GM23338 (cell line): Measurements from ENCODE around the gene AP1M2. TPM values are rescaled to one million over a fixed set of nuclear protein-coding genes. Genes with fewer than 3 reads are reported as not detected.

Experiments
- ATAC-seq: fragments of 200-7000 bp; cut with Tn5 transposase; 3 replicates; pipeline ENCODE4 v1.9.1; 2020
- DNase-seq: peaks from one replicate; pipeline ENCODE4 v3.0.0-alpha.2; 2015; ENCODE audit warnings: low spot score
- H2AFZ ChIP-seq: fragments of 200-600 bp; sonication (generic); 2 replicates; pipeline ENCODE4 v1.8.0; 2016; ENCODE audit warnings: antibody characterized with exemption, mild to moderate bottlenecking, moderate library complexity
- H3F3A ChIP-seq: fragments of 200-600 bp; sonication (generic); replicated peaks from 2 replicates; pipeline ENCODE4 v1.8.0; 2017; ENCODE audit warnings: antibody characterized with exemption, mixed run types, low read depth
- H3K27ac ChIP-seq: fragments of 200-600 bp; sonication (generic); 2 replicates; pipeline ENCODE4 v1.6.1; 2016; ENCODE audit warnings: low read depth
- H3K27me3 ChIP-seq: fragments of 200-600 bp; sonication (generic); 2 replicates; pipeline ENCODE4 v1.8.0; 2016; ENCODE audit warnings: mild to moderate bottlenecking, mixed run types, moderate library complexity; ENCODE audit not compliant: insufficient read depth
- H3K36me3 ChIP-seq: fragments of 200-600 bp; sonication (generic); 2 replicates; pipeline ENCODE4 v1.8.0; 2016; ENCODE audit warnings: mild to moderate bottlenecking; ENCODE audit not compliant: insufficient read depth
- H3K4me1 ChIP-seq: fragments of 200-600 bp; sonication (generic); 2 replicates; pipeline ENCODE4 v1.8.0; 2016; ENCODE audit warnings: mild to moderate bottlenecking, moderate library complexity; ENCODE audit not compliant: insufficient read depth
- H3K4me2 ChIP-seq: fragments of 200-600 bp; sonication (generic); 2 replicates; pipeline ENCODE4 v1.7.1; 2017; ENCODE audit warnings: mixed run types
- H3K4me3 ChIP-seq: fragments of 200-600 bp; sonication (generic); 2 replicates; pipeline ENCODE4 v1.6.1; 2016; ENCODE audit warnings: mixed run types
- H3K79me2 ChIP-seq: fragments of 200-600 bp; sonication (generic); replicated peaks from 2 replicates; pipeline ENCODE4 v1.8.0; 2017; ENCODE audit warnings: mild to moderate bottlenecking; ENCODE audit not compliant: insufficient read depth
- H3K9me2 ChIP-seq: fragments of 200-600 bp; sonication (generic); 2 replicates; pipeline ENCODE4 v1.8.0; 2017; ENCODE audit not compliant: insufficient read depth
- H4K20me1 ChIP-seq: fragments of 200-600 bp; sonication (generic); replicated peaks from 2 replicates; pipeline ENCODE4 v1.8.0; 2017; ENCODE audit warnings: mild to moderate bottlenecking; ENCODE audit not compliant: insufficient read depth
- H3K27ac Mint-ChIP-seq: 2 replicates; pipeline ENCODE4 v1.8.0; 2020; ENCODE audit warnings: inconsistent platforms, mild to moderate bottlenecking, moderate library complexity, mixed read lengths
- H3K27me3 Mint-ChIP-seq: 3 replicates; pipeline ENCODE4 v1.8.0; 2022; ENCODE audit warnings: low read depth, mild to moderate bottlenecking, moderate library complexity, mixed read lengths, inconsistent platforms; ENCODE audit not compliant: insufficient read depth, poor library complexity
- H3K36me3 Mint-ChIP-seq: 3 replicates; pipeline ENCODE4 v1.8.0; 2021; ENCODE audit warnings: low read depth, mild to moderate bottlenecking, inconsistent platforms, moderate library complexity, mixed read lengths
- H3K4me1 Mint-ChIP-seq: 3 replicates; pipeline ENCODE4 v1.8.0; 2020; ENCODE audit warnings: mild to moderate bottlenecking, inconsistent platforms, mixed read lengths
- H3K4me3 Mint-ChIP-seq: 3 replicates; pipeline ENCODE4 v1.8.0; 2021; ENCODE audit warnings: moderate library complexity, mild to moderate bottlenecking, inconsistent platforms, mixed read lengths
- H3K9me3 Mint-ChIP-seq: 3 replicates; pipeline ENCODE4 v1.8.0; 2020; ENCODE audit warnings: moderate library complexity, mild to moderate bottlenecking, inconsistent platforms, mixed read lengths
- CREB1 ChIP-seq: fragments of 250-450 bp; sonication (Bioruptor Pico); IDR thresholded peaks from 2 replicates; pipeline ENCODE4 v1.5.0; 2020; ENCODE audit warnings: low read depth, mild to moderate bottlenecking, moderate library complexity
- ETS1 ChIP-seq: IDR thresholded peaks from 2 replicates; pipeline ENCODE4 v1.6.1; 2016; ENCODE audit warnings: antibody characterized with exemption
- EZH2 ChIP-seq: fragments of 200-600 bp; sonication (generic); IDR thresholded peaks from one replicate; pipeline ENCODE4 v1.8.0; 2017; ENCODE audit warnings: antibody characterized with exemption, mild to moderate bottlenecking, low read depth; ENCODE audit not compliant: unreplicated experiment
- EZH2phosphoT487 ChIP-seq: fragments of 200-600 bp; sonication (generic); IDR thresholded peaks from one replicate; pipeline ENCODE4 v1.8.1; 2018; ENCODE audit warnings: antibody characterized with exemption; ENCODE audit not compliant: unreplicated experiment
- JUNB ChIP-seq: IDR thresholded peaks from one replicate; pipeline ENCODE4 v1.6.1; 2016; ENCODE audit warnings: antibody characterized with exemption; ENCODE audit not compliant: unreplicated experiment
- NANOG ChIP-seq: IDR thresholded peaks from 2 replicates; pipeline ENCODE4 v1.6.1; 2016; ENCODE audit warnings: antibody characterized with exemption, borderline replicate concordance
- POLR2AphosphoS5 ChIP-seq: IDR thresholded peaks from 2 replicates; pipeline ENCODE4 v1.6.1; 2016; ENCODE audit warnings: antibody characterized with exemption, low read depth
- REST ChIP-seq: IDR thresholded peaks from one replicate; pipeline ENCODE4 v1.6.1; 2018; ENCODE audit warnings: antibody characterized with exemption; ENCODE audit not compliant: unreplicated experiment
- STAT1 ChIP-seq: IDR thresholded peaks from one replicate; pipeline ENCODE4 v1.6.1; 2016; ENCODE audit warnings: antibody characterized with exemption; ENCODE audit not compliant: unreplicated experiment
- ZNF114 ChIP-seq: fragments of 250-450 bp; sonication (Bioruptor Pico); IDR thresholded peaks from 2 replicates; pipeline ENCODE4 v1.5.0; 2020; ENCODE audit warnings: mild to moderate bottlenecking, moderate library complexity
- ZNF331 ChIP-seq: fragments of 250-450 bp; sonication (Bioruptor Pico); IDR thresholded peaks from 2 replicates; pipeline ENCODE4 v1.5.0; 2020; ENCODE audit warnings: low read depth, mild to moderate bottlenecking, moderate library complexity
- ZNF462 ChIP-seq: fragments of 250-450 bp; sonication (Bioruptor Pico); IDR thresholded peaks from 2 replicates; pipeline ENCODE4 v1.5.0; 2020; ENCODE audit warnings: mild to moderate bottlenecking, moderate library complexity
- polyA plus RNA-seq: library from polyadenylated mRNA; unstranded; fragments of >200 nt; fragmentation: Nextera tagmentation; extraction: Ambion mirVana; gene quantifications from 2 replicates; pipeline ENCODE4 v1.2.1, GENCODE V29; 2016
- total RNA-seq: library from RNA; depleted of rRNA; stranded (reverse); fragments of >200 nt; shearing (Covaris generic); gene quantifications from 2 replicates; pipeline ENCODE4 v1.2.3, GENCODE V29; 2014
- TF ChIP-seq, protein P1 (sequence below), 2 experiments: fragments of 200-600 bp in 1 of 2; sonication (generic) in 1 of 2; conservative IDR thresholded peaks; 2 replicates each; pipeline versions ENCODE4 v1.5.1 to v1.6.1; 2016 to 2017; ENCODE audit warnings: antibody characterized with exemption in 2 of 2, low read depth in 2 of 2, mild to moderate bottlenecking in 2 of 2, moderate library complexity in 1 of 2

Gene AP1M2
- total and polyA plus RNA-seq, 2 experiments from 2014 or later: 128 to 165 TPM

- no peaks in the 10 kb centered on the region for H4K20me1 ChIP-seq
- no peak overlapping the region for H2AFZ ChIP-seq
- no peaks in the 10 kb centered on the region for H3K9me2 ChIP-seq
- no peaks in the 10 kb centered on the region for H3K36me3 ChIP-seq
- Mint-ChIP-seq H3K4me1 (no peaks in the 10 kb centered on the region), H3K36me3 (no peaks in the 10 kb centered on the region), H3K27ac (no peak overlapping the region), H3K4me3 (no peak overlapping the region), H3K9me3 (no peaks in the 10 kb centered on the region), H3K27me3 (peaks cover 8% of the 10 kb centered on the region)
- DNase-seq (no peak), ATAC-seq (no peak)
- H3K4me2 ChIP-seq: no peak overlapping the region
- TF ChIP-seq REST (no peak), STAT1 (no peak), ETS1 (no peak), ZNF331 (CRISPR knock-in tag) (no peak), EZH2phosphoT487 (no peak), NANOG (no peak), POLR2AphosphoS5 (no peak), JUNB (no peak), CREB1 (no peak), ZNF462 (CRISPR knock-in tag) (no peak), EZH2 (no peak), ZNF114 (CRISPR knock-in tag) (no peak)
- TF ChIP-seq, protein P1, sequence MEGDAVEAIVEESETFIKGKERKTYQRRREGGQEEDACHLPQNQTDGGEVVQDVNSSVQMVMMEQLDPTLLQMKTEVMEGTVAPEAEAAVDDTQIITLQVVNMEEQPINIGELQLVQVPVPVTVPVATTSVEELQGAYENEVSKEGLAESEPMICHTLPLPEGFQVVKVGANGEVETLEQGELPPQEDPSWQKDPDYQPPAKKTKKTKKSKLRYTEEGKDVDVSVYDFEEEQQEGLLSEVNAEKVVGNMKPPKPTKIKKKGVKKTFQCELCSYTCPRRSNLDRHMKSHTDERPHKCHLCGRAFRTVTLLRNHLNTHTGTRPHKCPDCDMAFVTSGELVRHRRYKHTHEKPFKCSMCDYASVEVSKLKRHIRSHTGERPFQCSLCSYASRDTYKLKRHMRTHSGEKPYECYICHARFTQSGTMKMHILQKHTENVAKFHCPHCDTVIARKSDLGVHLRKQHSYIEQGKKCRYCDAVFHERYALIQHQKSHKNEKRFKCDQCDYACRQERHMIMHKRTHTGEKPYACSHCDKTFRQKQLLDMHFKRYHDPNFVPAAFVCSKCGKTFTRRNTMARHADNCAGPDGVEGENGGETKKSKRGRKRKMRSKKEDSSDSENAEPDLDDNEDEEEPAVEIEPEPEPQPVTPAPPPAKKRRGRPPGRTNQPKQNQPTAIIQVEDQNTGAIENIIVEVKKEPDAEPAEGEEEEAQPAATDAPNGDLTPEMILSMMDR (conservative IDR thresholded peaks at IDR 0.05; ENCODE audit: low read depth in 2 of 2): no peak
- H3K79me2 ChIP-seq: no peaks in the 10 kb centered on the region
- H3F3A ChIP-seq: no peaks in the 10 kb centered on the region
- H3K4me3 ChIP-seq: no peak overlapping the region
- no peaks in the 10 kb centered on the region for H3K27me3 ChIP-seq
- 0 out of 2 replicates have a peak overlapping the region, but pooled peaks have one; percentile 50 for H3K27ac ChIP-seq
- H3K4me1 ChIP-seq: no peaks in the 10 kb centered on the region
These were observed 24.8 kb upstream of the AP1M2 start for GRCh38 chr19:10611907-10612306.
